Endothelial cell of hepatic sinusoid (primary cell): ENCODE data around the gene SLMAP.

Source experiments
- in situ Hi-C: cut with HindIII; loops from 2 replicates; pipeline ENCODE4 v1.10.0; 2017; ENCODE audit warnings: low sequenced_read_pairs

Gene SLMAP

DNA sequence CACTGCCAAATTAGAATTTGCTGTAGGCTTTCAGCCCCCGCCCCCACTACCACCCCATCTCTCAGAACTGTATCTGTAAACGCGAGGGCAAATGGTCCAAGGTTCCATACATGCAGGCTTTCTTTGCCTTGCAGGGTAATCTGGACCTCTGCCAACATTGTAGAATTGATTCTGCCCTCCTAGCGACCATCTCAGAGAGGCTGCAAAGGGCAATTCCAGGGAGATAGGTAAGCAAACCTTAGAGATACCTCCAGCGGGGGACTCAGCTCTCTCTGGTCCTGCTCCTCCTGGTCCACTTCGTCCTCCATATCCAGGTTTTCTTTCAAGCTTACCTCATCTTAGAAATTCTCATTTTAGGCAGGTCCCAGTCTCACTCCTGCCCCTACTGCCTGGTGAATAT, 64.4 kb downstream of the SLMAP start:
- in situ Hi-C loops = no loop called here

DNA sequence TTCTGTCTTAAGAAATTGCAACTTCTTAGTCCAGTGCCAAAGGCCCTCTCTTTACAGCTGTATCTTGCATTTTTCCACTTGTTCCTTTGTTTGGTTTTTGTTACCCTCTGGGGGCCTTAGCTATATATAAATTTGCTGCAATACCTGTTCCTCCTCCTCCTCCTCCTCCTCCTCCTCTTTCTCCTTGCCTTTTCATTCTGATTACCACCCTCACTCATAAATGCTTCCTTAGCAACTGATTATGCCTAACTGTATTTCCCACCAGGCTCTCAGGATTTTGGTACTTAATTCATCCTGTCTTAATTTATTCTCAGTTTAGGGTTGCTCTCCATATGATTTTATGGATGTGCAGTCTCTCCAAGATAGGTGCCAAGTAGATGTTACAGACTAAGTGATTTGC, 65.7 kb downstream of the SLMAP start:
- in situ Hi-C loops = no loop called here

DNA sequence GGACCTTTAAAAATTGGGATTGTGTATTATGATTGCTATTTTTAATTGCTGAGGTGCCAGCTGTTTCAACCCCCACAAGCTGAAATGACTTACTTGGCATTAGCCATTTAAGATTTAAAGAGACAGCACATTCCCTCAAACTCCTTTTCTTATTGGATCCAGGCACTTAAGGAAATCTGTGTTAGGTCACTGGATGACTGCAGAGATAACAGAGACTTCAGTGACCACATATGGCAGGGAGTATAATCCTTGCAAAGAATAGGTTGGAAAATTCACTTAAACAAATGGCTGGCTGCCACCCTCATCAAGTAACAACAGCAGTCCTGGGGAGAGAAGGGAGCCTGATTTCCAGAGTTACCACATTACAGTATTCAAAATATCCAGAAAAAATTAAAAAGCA, 66.6 kb downstream of the SLMAP start:
- in situ Hi-C loops = no loop called here

DNA sequence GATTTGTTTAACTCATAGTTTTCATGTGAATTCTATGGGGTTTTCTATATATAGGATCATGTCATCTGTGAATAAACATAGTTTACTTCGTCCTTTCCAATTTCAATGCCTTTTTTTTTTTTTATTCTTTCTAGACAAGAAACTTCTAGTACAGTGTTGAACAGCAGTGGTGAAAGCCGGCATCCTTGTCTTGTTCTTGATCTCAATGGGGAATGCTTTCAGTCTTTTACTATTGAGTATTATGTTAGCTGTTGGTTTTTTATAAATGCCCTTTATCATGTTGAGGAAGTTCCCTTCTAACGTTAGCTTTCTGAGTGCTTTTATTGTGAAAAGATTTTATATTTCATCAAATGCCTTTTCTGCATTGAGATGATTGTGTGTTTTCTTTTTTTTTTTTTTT, 69.0 kb downstream of the SLMAP start:
- in situ Hi-C loops = loop anchor here (5.0 kb wide), 1 partner anchor 48 kb away; no protein-coding TSS in a partner anchor

DNA sequence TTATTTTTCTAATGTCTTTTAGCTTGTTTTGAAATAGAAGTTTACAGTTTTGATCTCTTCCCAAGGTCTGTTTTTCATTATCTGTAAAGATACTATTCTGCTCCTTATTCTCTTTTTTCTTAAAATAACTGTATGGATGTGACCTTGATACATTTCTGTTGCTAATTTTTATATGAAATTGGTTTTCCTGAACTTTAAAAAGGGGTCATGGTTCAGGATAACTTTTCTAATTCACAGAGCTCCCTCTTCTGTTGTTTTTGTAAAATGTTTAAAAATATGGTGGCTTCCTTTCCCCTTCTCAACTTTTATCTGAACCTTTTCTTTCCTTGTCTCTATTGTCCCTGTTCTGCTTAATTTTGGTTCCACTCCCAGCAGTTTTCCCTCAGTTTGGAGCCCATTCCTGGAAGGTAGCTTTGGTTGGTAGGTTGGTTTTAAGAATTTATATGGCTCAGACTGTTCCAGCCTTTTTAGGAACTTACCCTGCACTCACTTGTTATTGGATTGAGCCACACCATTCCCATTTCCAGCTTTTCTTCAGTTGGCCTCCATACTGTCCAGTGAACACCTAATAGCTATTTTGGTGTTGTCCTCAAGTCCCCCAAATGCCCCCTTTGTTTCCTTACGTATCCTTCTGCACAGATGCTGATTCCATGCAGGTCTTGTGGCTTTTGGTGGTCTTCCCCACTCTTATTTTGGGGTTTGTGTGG, 70.3 kb downstream of the SLMAP start:
- in situ Hi-C loops = loop anchor here (5.0 kb wide), 1 partner anchor 49 kb away; no protein-coding TSS in a partner anchor

DNA sequence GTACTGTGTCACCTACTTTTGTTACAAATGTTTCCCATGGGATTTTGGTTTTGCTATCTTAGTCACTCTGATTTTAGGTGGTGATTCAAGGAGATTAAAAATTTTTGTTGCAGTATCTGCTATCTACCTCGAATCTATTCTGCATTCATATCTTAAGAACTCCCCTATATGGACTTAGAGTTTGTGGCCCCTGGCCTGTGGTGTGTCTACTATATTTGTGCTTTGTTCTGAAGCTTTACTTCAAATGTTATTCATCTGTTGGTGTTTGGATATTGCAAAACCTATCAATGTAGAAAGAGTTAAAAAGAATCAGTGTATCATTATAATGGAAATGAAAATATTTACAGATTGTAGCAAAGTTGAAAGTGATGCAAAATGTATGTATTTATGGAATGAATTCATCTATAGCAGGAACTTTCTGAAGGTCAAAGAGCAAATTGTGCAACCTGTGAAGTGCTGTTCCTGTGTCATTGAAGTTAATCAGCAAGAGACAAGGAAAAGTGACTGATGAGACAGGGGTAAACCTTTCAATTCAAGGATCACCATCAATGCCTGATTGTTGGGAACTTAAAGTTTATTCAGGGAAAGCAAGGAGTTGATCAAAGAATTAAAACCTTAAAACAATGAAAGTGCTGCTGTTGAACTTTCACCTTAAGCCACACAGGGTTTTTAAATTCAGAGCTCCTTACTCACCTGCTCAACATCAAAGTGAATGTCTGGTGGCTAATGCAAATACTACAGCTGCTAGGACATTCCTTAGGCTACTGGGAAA, 71.0 kb downstream of the SLMAP start:
- in situ Hi-C loops = loop anchor here (5.0 kb wide), 1 partner anchor 50 kb away; no protein-coding TSS in a partner anchor

DNA sequence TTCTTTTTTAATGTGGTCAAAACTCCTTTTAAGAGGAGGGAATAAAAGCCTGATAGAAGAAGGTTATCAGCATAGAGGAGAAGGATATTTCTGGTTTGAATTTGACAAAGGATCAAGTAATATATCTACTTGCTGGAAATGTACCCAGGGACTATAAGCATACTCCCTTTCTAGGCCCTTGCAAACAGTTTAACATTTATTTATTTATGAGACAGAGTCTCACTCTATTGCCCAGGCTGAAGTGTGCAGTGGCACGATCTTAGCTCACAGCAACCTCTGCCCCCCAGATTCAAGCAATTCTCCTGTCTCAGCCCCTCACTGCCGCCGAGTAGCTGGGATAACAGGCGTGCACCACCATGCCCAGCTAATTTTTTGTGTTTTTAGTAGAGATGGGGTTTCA, 71.6 kb downstream of the SLMAP start:
- in situ Hi-C loops = loop anchor here (5.0 kb wide), 1 partner anchor 50 kb away; no protein-coding TSS in a partner anchor

DNA sequence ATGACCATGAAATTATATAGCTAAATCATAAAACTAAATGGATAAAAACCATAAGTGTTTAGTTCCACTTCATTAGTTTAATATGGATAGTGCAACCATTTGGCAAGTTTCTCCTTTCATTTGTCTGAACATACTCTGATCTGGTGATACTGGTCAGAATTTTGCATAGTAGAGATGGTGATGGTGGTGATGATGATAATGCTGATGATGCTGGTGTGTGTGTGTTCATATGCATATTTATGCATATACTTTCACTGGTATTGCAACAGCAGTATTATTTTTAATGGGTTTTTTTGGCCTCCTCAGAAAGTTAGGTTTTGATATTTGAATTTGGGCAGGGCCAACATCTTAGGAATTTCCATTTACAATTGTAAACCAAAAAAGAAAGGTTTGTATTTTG, 76.4 kb downstream of the SLMAP start:
- in situ Hi-C loops = no loop called here

DNA sequence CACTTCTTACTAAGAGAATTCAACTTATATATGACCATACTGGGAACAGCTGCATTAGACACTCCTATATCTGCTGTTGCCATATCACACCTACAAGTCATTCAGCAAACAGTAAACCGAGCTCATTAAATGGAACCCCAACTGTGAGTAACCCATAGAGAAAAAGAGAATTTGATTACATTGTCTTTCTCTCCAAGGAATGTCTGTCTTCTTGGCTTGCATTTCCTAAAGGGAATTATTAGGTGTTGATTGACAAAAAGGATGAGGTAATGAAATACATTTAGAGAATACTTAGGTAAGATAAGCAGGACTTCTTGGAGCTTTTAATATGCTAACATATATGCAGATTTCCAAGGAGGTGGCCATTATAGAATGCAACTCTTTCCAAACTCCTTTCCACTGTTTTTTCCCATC, 76.8 kb downstream of the SLMAP start:
- in situ Hi-C loops = no loop called here

DNA sequence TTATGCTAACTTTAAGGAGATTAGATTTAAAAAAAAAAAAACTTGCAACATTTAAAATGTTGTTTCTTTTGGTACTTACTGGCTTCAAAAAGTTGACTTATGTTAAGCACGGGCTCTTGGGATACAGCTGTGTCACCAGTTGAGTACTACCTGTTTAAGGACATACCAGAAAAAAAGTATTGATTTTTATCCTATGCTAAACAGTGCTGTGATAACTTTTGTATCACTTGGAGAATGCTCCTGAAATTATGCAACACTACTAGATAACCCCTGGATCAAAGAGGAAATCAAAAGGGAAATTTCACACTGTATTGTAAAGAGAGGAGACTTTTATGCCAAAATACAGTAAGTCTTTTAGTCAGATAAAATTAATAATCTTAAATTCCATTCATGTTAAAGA, 77.7 kb downstream of the SLMAP start:
- in situ Hi-C loops = no loop called here

DNA sequence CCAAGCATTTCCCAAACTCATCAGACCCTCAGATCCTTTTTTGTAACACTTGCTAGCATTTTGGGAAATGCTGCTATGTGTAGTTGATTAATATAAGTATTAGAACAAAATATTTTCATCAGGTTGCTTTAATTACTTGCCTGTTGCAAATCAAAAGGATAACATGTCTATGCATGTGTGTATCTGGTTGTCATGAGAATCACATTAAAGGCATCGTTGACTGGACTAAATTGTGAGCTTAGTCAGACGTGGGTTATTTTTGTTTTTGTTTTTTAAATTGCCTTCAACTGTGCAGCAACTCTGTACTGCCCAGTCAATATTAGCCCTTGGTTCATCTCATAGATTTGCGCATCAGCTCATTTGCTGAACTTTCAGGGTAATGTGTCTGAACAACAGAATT, 81.6 kb downstream of the SLMAP start:
- in situ Hi-C loops = no loop called here

DNA sequence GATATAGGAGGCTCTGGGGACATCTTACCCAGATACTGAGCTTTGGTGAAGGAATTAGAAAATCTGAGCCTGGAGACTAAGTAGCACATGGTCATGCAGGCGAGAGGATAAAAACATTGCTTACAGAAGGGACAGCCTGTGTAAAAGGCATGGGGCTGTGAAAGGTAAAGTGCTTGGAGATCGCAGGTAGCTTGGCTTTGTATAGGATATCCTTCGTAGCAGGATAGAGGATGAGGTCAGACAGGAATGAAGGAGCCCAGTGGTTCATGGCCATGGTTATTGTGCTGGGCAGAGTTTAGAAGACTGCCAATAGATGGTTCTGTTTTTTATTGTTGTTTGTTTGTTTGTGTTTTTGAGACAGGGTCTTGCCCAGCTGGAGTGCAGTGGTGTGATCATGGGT, 82.5 kb downstream of the SLMAP start:
- in situ Hi-C loops = no loop called here

DNA sequence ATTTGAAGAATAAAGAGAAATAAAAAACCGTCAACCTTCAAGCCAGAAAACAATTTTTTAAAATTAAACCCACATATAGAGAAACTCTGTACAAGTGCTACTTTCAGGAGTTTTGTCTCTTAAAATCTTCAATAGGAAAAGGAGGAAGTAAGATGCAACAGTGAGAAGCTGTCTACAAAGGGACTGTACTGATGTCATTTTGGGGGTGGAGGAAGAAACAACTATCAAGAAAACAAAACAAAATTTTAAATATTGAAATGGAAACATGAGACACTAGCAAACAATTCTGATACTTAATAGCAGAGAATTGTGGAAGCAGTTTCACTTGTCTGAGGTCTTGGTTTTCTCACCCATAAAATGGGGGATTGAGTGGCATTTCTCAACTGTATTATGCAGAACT, 84.4 kb downstream of the SLMAP start:
- in situ Hi-C loops = loop anchor here (5.0 kb wide), 1 partner anchor 97 kb away; no protein-coding TSS in a partner anchor

DNA sequence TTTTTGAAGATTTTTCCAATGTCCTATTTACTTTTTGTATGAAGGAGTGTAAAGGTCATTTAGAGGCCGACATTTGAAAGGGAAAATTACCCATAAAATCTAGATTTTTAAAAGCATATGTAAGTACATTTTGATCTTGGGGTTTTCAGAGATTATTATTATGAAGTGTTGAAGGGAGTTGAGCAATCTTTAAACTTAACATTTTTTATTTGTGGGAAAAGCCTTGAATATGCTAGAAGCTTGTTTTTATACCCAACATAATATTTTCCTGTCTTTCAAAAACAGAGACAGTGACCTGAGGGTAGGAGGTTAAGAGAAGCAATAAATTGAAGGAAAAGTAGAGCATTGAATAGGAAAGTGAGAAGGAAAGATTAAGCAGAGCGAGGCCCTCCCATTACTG, 85.7 kb downstream of the SLMAP start:
- in situ Hi-C loops = loop anchor here (5.0 kb wide), 1 partner anchor 95 kb away; no protein-coding TSS in a partner anchor

DNA sequence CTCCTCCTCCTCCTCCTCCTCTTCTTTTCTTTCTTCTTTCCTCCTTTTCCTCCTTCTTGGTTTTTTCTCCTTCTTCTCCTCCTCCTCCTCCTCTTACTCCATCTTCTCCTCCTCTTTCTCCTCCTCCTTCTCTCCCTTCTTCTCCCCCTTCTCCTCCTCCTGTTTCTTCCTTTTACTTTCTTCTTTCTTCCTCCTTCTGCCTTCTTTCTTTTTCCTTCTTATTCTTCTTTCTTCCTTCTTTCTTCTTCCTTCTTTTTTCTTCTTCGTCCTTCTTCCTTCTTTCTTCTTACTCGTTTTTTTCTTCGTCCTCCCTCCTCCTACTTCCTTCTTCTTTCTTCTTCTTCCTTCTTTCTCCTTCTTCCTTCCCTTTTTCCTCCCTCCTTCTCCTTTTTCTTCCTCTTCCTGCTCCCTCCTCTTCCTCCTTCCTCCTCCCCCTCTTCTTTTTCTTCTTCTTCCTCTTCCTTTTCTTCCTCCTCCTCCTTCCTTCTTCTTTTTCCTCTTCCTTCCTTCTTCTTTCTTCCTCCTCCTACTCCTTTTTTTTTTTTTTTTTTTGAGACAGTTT, 92.1 kb downstream of the SLMAP start:
- in situ Hi-C loops = no loop called here

DNA sequence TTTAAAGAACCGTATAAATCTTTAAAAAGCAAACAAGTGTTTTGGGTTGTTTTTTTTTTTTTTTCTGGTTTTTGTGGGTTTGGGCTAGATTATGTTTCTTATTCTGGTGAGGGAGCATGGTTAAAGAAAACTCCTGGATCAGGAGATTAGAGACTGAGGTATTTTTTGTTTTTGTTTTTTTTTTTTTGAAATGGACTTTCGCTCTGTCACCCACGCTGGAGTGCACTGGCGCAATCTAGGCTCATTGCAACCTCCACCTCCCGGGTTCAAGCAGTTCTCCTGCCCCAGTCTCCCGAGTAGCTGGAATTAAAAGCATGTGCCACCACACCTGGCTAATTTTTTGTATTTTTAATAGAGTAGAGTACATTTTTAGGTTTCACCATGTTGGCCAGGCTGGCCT, 95.2 kb downstream of the SLMAP start:
- in situ Hi-C loops = no loop called here

DNA sequence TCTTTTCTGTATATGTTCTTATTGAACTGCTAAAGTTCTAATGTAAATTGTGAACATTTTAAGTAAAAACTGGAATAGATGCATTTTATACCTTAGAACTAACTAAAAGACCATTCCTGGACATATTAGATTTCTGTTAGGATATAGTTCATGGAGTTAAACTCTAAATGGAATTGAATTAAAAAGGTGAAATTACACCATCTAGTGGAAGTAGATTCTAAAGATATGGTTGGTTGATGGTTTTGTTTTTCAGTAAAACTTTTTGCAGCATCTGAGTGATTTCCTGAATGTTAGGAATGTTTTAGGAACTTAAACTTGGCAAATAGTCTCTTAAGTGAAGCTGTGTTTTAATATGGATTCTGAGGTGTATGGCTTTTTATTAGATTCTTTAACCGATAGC, 96.8 kb downstream of the SLMAP start:
- in situ Hi-C loops = no loop called here

DNA sequence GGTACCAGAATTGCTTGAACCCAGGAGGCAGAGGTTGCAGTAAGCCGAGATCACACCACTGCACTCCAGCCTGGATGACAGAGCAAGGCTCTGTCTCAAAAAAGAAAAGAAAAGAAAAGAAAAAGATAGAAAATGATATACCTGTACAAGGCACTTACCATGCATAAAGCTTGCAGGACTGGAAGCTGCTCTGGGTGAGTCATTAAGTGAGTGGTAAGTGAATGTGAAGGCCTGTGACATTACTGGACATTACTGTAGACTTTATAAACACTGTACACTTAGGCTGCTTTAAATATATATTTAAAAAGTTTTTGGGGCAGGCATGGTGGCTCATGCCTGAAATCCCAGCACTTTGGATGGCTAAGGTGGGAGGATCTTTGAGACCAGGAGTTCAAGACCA, 99.2 kb downstream of the SLMAP start:
- in situ Hi-C loops = no loop called here

DNA sequence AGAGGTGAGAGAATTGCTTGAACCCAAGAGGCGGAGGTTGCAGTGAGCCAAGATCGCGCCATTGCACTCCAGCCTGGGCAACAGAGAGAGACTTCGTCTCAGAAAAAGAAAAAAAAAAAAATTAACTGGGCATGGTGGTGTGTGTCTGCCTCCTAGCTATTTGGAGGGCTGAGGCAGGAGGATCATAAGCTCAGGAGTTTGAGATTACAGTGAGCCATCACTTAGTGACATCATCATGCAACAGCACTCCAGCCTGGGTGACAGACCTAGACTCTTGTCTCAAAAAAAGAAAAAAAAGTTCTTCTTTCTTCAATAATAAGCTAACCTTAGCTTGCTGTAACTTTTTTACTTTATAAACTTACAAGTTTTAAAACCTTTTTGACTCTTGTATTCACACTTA, 99.8 kb downstream of the SLMAP start:
- in situ Hi-C loops = no loop called here

DNA sequence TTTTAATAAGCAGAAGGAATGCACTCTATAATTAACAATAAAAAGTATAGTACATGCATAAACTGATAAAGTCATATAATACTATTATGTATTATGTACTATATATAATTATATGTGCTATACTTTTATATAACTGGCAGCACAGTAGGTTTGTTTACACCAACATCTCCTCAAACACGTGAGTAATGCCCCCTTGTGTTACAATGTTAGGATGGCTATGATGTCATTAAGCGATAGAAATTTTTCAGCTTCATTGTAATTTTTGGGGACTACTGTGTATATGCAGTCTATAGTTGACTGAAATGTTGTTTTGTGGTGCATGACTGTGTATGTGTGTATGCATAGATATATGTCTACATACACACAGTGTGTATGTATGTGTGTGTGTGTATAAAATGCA, 100.6 kb downstream of the SLMAP start:
- in situ Hi-C loops = no loop called here

DNA sequence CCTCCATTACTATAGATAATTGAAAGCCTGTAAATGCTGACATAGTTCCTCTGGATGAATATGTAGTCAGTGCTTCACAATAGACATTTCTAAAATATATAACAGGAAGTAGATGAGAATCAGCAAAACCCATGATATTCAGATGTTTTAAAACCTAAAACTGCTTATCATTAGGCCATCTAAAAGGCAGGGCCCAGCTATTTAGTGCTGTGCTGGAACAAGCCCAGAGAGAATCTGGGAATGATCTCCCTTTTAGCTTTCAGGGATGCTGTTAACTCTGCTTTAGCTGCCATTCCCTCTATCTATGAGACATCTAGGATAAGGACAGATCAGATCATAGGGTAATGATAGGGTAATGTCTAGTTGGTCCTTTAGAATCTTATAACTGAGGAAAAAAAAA, 106.8 kb downstream of the SLMAP start:
- in situ Hi-C loops = loop anchor here (5.0 kb wide), 1 partner anchor 54 kb away; no protein-coding TSS in a partner anchor

DNA sequence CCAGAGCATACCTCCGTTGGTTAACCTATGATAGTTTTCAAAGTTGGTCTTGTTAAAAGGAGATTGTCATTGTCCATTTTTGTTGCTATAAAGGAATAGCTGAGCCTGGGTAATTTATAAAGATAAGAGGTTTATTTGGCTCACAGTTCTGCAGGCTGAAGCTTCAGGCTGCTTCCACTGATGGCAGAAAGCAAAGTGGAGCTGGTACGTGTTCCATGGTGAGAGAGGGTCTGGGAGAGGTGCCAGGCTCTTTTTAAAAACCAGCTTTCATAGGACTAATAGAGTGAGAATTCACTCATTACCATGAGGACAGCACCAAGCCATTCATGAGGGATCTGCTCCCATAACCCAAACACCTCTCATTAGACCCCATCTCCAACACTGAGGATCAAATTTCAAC, 107.3 kb downstream of the SLMAP start:
- in situ Hi-C loops = loop anchor here (5.0 kb wide), 1 partner anchor 54 kb away; no protein-coding TSS in a partner anchor
